HUES6 (cell line): ENCODE data around the gene MMP23B.
A peak's percentile ranks its signal among the peaks of the same experiment; 100 is the strongest.
"Not testable (repeated sequence)": the region's sequence is repeated elsewhere in the genome, so short reads cannot be mapped to it uniquely, and the experiment has no call there.

Source experiments
- H3K27ac ChIP-seq: 2 replicates; pipeline ENCODE4 v1.7.0; 2013; ENCODE audit warnings: low read depth, mild to moderate bottlenecking, low read length, inconsistent platforms
- H3K27me3 ChIP-seq: 2 replicates; pipeline ENCODE4 v1.6.1; 2013; ENCODE audit warnings: low read length; ENCODE audit not compliant: control insufficient read depth, insufficient read depth
- H3K36me3 ChIP-seq: 2 replicates; pipeline ENCODE4 v1.6.1; 2013; ENCODE audit warnings: low read length; ENCODE audit not compliant: control insufficient read depth, insufficient read depth
- H3K4me1 ChIP-seq: 2 replicates; pipeline ENCODE4 v1.6.1; 2013; ENCODE audit warnings: low read length; ENCODE audit not compliant: control insufficient read depth, insufficient read depth
- H3K4me3 ChIP-seq: 2 replicates; pipeline ENCODE4 v1.5.1; 2013; ENCODE audit warnings: low read depth, low read length
- H3K9ac ChIP-seq: one replicate; pipeline ENCODE4 v1.6.1; 2013; ENCODE audit warnings: mild to moderate bottlenecking, low read length
- H3K9me3 ChIP-seq: 2 replicates; pipeline ENCODE4 v1.6.1; 2013; ENCODE audit warnings: low read depth, low read length; ENCODE audit not compliant: control insufficient read depth, insufficient read depth

MMP23B gene

DNA sequence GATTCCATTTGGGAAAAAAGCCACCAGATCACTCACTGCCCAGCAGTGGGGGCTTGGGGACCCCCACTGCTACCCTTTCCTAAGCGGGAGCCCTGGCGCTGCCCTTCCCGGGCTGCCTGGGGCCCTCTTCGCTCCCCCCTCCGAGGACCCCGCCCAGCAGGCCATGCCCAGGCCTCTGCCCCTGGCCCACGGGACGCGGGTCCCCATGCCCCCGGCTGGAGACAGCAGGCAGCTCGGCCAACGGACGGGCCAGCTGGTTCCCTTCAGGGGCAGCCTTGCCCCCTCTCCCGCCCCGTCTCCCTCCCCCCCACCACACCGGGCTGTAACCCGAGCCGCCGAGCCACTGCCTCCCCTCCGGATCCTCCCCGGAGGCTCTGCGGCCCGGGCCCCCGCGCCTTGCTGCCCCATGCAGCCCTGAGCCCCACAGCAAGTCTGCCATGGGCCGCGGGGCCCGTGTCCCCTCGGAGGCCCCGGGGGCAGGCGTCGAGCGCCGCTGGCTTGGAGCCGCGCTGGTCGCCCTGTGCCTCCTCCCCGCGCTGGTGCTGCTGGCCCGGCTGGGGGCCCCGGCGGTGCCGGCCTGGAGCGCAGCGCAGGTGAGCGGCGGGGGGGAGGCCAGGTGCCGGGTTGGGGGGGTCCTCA is at the start of gene MMP23B:
Gene MMP23B (plus strand): TSS at position 392 of the 639 bp plus-strand sequence. CDS start 46 bp downstream, at position 438.
- peaks cover 6% of the 10 kb centered on the region for H3K36me3 ChIP-seq
- peak within 1 kb of the TSS; percentile 56 for H3K4me3 ChIP-seq
- H3K9me3 ChIP-seq: no peaks in the 10 kb centered on the region
- H3K4me1 ChIP-seq: no peaks in the 10 kb centered on the region
- H3K27ac ChIP-seq: no peak within 1 kb of the TSS; the same call in 1 of the 2 replicates
- H3K27me3 ChIP-seq: peaks cover 16% of the 10 kb centered on the region
- H3K9ac ChIP-seq: peak within 1 kb of the TSS; percentile 53

GRCh38 chr1:1582585-1583346 is 49.2 kb upstream of the MMP23B start:
- Histone ChIP-seq H3K27me3 (peaks cover 29% of the 10 kb centered on the region; the same call in 1 of the 2 replicates), H3K27ac (no peak overlapping the region)

GRCh38 chr1:1583347-1584010 is 48.5 kb upstream of the MMP23B start:
- Histone ChIP-seq H3K27me3 (peaks cover 28% of the 10 kb centered on the region; the same call in 1 of the 2 replicates), H3K4me1 (no peaks in the 10 kb centered on the region), H3K9me3 (no peaks in the 10 kb centered on the region), H3K4me3 (no peak overlapping the region), H3K9ac (no peak overlapping the region), H3K27ac (no peak overlapping the region), H3K36me3 (no peaks in the 10 kb centered on the region)

More at GRCh38 chr1:1582585-1583346, 49.2 kb upstream of the MMP23B start:
- Histone ChIP-seq H3K4me1 (no peaks in the 10 kb centered on the region), H3K4me3 (no peak overlapping the region), H3K36me3 (no peaks in the 10 kb centered on the region), H3K9me3 (no peaks in the 10 kb centered on the region), H3K9ac (no peak overlapping the region)

GRCh38 chr1:1591452-1591851 is 40.5 kb upstream of the MMP23B start:
- peaks cover 18% of the 10 kb centered on the region for H3K27me3 ChIP-seq
- no peak overlapping the region for H3K27ac ChIP-seq
- H3K4me3 ChIP-seq: no peak overlapping the region
- no peaks in the 10 kb centered on the region for H3K4me1 ChIP-seq
- no peaks in the 10 kb centered on the region for H3K36me3 ChIP-seq
- no peaks in the 10 kb centered on the region for H3K9me3 ChIP-seq
- H3K9ac ChIP-seq: no peak overlapping the region

DNA sequence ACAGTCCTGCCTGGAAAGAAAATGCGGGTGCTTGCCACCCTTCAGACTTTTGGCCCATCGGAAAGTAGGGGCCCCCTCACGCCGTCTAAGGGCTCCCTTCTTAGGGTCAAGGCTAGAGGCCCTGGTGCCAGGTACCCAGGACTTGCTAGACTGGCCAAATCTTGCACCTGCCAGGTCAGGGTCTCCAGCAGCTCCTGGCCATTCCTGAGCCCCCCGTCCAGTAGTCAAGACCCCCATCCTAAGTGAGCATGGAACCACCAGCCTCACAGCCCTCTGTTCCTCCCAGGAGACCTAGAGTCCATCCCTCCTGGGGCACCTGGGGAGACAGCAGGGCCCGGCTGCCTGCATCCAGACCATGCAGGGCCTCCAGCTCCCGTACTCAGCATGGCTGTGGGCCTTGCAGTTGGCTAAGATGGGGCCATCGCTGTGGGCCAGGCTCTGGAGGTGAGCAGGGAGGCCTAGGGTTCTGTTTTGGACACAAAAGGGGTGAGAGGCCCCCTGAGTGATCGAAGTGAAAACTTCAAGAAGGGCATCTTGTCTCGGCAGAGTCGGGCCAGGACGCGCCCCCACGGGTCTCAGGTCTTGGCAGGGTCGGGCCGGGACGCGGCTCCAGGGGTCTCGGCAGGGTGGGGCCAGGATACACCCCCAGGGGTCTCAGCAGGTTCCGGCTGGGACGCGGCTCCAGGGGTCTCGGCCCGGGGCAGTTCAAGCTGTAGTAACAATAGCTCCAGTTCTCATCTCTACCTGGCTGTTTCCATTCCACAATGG is 38.0 kb upstream of the MMP23B start:
- H3K4me3 ChIP-seq: no peak overlapping the region
- H3K9ac ChIP-seq: no peak overlapping the region
- no peak overlapping the region for H3K27ac ChIP-seq
- no peaks in the 10 kb centered on the region for H3K9me3 ChIP-seq
- H3K4me1 ChIP-seq: peaks cover 17% of the 10 kb centered on the region
- peaks cover 43% of the 10 kb centered on the region for H3K27me3 ChIP-seq
- no peaks in the 10 kb centered on the region for H3K36me3 ChIP-seq

DNA sequence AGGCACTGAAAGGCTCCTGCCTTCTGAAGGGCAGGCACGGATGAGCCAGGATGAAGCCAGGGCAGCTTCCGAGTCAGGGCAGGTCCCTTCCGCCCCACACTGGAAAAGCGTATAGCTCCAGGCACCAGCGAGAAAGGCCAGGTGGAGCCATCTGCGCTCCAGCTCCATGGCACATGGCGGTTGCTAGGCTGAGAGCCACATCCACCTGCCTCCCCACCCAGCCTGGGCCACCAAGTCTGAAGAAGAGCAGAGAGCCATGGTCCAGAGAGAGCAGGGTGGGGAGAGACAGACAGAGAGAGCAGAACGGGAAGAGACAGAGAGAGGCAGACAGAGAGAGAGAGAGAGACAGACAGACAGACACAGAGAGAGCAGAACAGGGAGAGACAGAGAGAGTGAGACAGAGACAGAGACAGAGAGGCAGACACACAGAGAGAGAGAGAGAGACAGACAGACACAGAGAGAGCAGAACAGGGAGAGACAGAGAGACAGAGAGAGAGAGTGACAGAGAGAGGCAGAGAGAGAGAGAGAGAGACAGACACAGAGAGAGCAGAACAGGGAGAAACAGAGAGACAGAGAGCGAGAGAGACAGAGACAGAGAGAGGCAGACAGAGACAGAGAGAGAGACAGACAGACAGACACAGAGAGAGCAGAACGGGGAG is 37.2 kb upstream of the MMP23B start:
- no peak overlapping the region for H3K9ac ChIP-seq
- peaks cover 50% of the 10 kb centered on the region for H3K27me3 ChIP-seq
- H3K4me1 ChIP-seq: peaks cover 17% of the 10 kb centered on the region

DNA sequence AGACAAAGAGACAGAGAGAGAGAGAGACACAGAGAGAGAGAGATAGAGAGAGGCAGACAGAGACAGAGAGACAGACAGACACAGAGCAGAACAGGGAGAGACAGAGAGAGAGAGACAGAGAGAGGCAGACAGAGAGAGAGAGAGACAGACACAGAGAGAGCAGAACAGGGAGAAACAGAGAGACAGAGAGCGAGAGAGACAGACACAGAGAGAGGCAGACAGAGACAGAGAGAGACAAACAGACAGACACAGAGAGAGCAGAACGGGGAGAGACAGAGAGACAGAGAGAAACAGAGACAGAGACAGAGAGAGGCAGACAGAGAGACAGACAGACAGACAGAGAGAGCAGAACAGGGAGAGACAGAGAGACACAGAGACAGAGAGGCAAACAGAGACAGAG is 36.6 kb upstream of the MMP23B start:
- peaks cover 17% of the 10 kb centered on the region for H3K4me1 ChIP-seq
- H3K27me3 ChIP-seq: peaks cover 52% of the 10 kb centered on the region

More for the DNA sequence above, 37.2 kb upstream of the MMP23B start:
- Histone ChIP-seq H3K27ac (no peak overlapping the region), H3K4me3 (no peak overlapping the region), H3K36me3 (no peaks in the 10 kb centered on the region), H3K9me3 (no peaks in the 10 kb centered on the region)

GRCh38 chr1:1596493-1597274 is 35.3 kb upstream of the MMP23B start:
- Histone ChIP-seq H3K36me3 (no peaks in the 10 kb centered on the region), H3K9me3 (no peaks in the 10 kb centered on the region), H3K27ac (no peak overlapping the region), H3K4me1 (peaks cover 17% of the 10 kb centered on the region), H3K27me3 (peaks cover 65% of the 10 kb centered on the region), H3K4me3 (no peak overlapping the region), H3K9ac (no peak overlapping the region)

More for the DNA sequence above, 36.6 kb upstream of the MMP23B start:
- H3K9ac ChIP-seq, H3K36me3 ChIP-seq, H3K4me3 ChIP-seq, H3K27ac ChIP-seq, H3K9me3 ChIP-seq: not testable (repeated sequence)

DNA sequence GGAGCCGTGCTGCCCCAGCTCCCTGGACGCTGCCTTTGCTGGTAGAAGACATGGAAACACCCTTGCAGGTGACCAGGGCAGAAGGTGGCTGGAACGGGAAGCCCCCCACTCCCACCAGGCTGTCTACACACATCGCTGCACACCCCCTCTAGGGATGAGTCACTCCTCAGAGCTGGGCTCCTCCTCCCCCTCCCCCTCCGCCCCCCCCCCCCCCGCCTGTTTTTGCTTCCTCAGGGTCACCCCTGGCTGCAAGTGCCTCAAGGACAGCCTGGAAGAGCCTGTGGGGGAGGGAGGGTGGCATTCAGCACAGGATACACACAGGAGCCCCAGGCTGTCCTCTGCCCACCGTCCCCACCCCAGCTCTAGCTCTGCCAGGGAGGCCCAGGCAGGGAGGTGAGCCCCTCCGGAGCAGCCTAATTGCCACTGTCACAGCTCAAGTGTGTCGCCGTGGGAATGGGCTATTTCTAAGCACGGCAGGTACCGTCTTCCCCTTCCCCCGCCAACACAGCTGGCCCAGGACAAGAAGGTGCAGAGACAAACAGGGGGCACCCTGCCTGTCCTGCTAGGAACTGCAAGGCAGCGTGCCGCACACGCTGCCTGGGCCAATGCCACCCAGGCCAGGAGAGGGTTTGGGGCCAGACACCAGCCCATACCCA is 34.6 kb upstream of the MMP23B start:
- H3K36me3 ChIP-seq: no peaks in the 10 kb centered on the region
- no peaks in the 10 kb centered on the region for H3K9me3 ChIP-seq
- peak overlapping the region; percentile 37; the same call in 1 of the 2 replicates for H3K4me3 ChIP-seq
- H3K4me1 ChIP-seq: peaks cover 17% of the 10 kb centered on the region
- H3K9ac ChIP-seq: no peak overlapping the region
- H3K27ac ChIP-seq: no peak overlapping the region
- H3K27me3 ChIP-seq: peaks cover 73% of the 10 kb centered on the region
